GM12874 (cell line): Measurements from ENCODE around the gene DNM3.

Experiments
- TF ChIP-seq, protein P1 (sequence below): IDR thresholded peaks from 2 replicates; pipeline ENCODE4 v1.5.1; 2011; ENCODE audit warnings: low read depth, mild to moderate bottlenecking, control low read depth, low read length, moderate library complexity; ENCODE audit not compliant: insufficient read depth

The DNM3 gene

DNA sequence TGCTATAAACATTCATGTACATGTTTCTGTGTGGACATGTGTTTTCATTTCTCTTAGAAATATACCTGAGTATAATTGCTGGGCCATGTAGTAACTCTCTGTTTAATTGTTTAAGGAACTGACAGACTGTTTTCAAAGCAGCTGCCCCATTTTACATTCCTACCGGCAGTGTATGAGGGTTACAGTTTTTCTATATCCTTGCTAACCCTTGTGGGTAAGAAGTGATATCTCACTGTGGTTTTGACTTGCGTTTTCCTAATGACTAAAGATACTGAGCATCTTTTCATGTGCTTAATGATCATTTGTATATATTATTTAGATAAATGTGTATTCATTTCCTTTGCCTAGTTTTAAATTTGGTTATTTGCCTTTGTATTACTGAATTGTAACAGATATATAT, 81.7 kb downstream of the DNM3 start:
- TF ChIP-seq, protein P1, sequence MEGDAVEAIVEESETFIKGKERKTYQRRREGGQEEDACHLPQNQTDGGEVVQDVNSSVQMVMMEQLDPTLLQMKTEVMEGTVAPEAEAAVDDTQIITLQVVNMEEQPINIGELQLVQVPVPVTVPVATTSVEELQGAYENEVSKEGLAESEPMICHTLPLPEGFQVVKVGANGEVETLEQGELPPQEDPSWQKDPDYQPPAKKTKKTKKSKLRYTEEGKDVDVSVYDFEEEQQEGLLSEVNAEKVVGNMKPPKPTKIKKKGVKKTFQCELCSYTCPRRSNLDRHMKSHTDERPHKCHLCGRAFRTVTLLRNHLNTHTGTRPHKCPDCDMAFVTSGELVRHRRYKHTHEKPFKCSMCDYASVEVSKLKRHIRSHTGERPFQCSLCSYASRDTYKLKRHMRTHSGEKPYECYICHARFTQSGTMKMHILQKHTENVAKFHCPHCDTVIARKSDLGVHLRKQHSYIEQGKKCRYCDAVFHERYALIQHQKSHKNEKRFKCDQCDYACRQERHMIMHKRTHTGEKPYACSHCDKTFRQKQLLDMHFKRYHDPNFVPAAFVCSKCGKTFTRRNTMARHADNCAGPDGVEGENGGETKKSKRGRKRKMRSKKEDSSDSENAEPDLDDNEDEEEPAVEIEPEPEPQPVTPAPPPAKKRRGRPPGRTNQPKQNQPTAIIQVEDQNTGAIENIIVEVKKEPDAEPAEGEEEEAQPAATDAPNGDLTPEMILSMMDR: no peak

DNA sequence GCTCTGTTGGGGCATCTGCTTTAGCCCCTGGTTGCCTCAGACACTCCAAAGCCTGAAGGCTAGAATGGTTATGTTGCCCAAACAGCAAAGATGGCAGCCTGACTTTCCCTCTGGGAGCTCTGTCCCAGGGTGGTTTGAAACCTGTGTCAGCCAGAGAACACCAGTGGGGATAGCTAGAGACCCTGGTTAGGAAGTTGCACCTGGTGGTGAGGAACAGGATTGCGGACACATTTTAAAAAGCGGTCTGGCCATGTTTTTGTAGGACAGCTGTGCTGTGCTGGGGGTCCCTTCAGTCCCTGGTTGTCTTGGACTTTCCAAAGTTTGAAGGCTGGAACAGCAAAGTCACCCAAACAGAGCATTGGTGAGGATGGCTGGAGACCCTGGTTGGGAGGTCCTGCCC, 87.8 kb downstream of the DNM3 start:
- TF ChIP-seq, protein P1: peak; percentile 35; the same call in 1 of the 2 replicates

DNA sequence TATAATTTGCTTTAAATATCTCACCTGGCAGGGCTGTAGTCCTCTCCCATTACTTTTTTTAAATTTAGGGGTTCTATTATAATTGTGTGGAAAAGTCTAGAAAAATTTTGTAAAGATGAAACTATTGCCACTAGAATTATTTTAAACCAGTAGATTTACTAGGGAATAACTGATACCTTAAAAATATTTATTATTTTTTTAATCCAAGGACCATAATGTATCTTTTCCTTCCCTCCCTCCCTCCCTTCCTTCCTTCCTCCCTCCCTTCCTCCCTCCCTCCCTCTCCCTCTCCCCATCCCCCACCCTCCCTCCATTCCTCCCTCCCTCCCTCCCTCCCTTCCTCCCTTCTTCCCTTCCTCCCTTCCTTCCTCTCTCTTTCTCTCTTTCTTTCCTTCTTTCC, 90.5 kb downstream of the DNM3 start:
- TF ChIP-seq, protein P1: no peak

DNA sequence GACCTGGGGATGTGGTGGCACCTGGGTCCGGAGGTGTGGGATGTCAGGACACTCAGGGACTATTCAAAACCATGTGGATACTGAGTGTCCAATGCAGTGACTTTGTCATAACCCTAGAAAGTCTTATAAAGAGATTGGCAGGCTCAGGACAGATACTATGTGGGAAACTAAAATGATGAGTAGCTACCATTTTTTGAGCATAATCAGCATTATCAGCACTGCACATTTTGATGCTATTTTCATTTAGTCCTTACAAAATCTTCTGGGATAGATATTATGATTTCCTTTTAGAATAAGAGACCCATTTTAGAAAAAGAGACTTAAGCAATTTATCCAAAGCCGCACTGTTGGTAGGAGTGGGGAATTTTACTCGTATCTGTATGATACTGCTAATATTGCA, 93.4 kb downstream of the DNM3 start:
- TF ChIP-seq, protein P1: no peak

DNA sequence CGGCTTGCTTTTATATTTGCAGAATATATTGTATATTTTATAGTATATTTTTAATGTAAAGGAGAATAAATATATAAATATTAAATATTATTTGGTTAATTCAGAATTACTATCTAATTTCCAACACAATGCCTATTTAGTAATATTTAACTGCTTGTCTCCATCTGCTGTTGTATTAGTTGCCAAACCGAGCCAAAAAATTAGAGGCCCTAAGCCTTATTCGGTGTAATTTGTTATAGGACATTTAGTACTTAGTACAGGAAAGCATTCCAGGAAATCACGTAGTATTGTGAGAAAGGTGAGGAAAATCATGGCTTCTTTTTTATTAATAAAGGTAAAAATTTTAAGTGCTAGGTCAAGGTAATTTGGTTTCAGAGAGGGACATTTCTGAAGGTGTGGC, 93.8 kb downstream of the DNM3 start:
- TF ChIP-seq, protein P1: no peak

DNA sequence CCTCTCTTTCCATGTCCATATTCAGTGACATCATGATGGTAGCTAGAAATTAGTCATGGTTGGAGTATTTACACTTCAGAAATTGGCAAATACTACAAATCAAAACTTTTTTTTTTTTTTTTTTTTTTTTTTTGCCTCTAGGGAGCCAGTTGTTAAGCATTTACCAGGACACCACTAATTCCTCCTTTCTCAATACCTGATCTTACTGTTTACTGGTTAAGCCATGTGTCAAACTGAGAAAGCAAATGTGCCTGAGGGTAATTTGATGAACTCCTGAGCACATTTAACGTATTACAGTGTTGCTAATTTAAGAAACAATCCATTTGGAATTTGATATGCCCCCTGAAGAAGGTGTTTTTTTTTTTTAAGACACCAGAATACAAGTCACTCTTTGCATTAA, 94.4 kb downstream of the DNM3 start:
- TF ChIP-seq, protein P1: no peak

DNA sequence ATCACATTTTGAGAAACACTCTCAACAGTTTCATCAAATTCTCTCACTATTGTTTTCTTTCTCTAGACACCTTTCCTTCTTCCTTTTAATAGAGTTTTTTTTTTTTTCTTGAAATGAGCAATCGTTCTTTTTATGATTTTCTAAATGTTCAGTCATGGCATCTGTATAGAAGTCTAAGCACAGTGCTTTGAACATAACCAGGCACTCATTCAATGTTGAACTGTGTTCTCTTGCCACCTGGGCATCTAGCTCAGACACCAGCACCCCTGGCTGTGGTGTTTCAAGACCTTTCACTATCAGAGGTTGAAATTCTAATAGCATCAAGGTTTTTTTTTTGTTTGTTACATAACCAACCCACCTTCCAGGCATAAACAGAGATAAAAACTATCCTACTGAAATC, 96.6 kb downstream of the DNM3 start:
- TF ChIP-seq, protein P1: no peak

DNA sequence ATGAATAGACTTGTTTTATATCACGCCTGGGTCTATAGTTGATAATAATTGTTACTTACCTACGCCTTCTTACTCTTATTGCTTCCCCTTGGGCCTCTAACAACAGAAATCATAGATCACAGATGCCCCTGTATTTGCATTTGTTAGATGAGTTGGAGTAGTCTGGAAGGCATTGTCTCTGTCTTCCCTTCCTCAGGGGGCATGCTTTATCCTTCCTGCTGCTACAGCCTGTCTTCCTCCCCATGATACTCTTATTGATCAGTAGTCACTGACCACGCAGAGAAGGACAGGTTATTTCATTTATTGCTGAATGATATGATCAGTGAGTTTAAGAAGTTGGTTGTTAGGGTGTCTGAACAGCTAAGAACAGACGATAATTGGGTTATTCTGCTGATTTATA, 98.4 kb downstream of the DNM3 start:
- TF ChIP-seq, protein P1: no peak
